ENCODE data around the gene MFNG.

DNA sequence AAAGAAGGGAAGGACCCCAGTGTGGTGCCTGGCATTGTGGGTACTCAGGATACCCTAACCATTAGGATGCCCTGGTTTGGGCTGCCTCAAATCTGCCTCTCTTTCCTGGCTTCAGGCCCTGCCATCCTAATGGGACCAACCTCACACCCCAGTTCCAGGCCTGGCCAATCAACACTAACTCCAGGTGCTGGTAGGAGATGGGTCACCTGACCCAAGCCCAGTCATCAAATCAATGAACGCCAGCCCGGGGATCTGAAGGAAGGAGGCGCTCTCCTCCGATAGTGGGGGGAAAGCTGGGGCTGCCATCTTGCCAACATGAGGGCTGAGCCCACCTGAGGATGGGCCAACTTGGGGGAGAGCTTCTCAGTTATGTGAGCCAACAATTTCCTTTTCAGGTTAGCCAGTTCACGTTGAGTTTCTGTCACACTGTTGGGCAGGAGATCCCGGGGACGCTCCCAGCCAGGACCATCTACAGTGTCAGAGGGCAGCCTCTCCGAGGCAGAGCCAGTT is 12.7 kb downstream of the MFNG start:
- TF ChIP-seq POLR2A (IDR thresholded peaks at IDR 0.05; ENCODE audit: low read length) (no peak), GATA1 (IDR thresholded peaks at IDR 0.05; ENCODE audit: low read depth, low read length) (no peak)
